Vagina (tissue), 2 donors: ENCODE measurements around the gene PPFIA1. TPM values are rescaled to one million over a fixed set of nuclear protein-coding genes. Genes with fewer than 3 reads are reported as not detected.
"Not testable (repeated sequence)": the region's sequence is repeated elsewhere in the genome, so short reads cannot be mapped to it uniquely, and the experiment has no call there.

ENCODE experiments used
- DNase-seq, 2 donors: peaks; one replicate each; pipeline ENCODE4 v3.0.0-alpha.2; 2017; ENCODE audit errors: extremely low spot score in 2 of 2
- H3K27ac ChIP-seq: fragments of 200-600 bp; sonication (generic); one replicate; pipeline ENCODE4 v1.5.1; 2019
- H3K27me3 ChIP-seq: fragments of 200-600 bp; sonication (generic); one replicate; pipeline ENCODE4 v1.5.1; 2019
- H3K36me3 ChIP-seq, 2 donors: fragments of 200-600 bp; sonication (generic); one replicate each; pipeline ENCODE4 v1.5.1; 2017 to 2019
- H3K4me1 ChIP-seq: fragments of 200-600 bp; sonication (generic); one replicate; pipeline ENCODE4 v1.5.1; 2019
- H3K4me3 ChIP-seq, 2 donors: fragments of 200-600 bp; sonication (generic); 1 replicate in 1 of 2; 2 replicates in 1 of 2; pipeline ENCODE4 v1.5.1; 2016 to 2019
- H3K9me3 ChIP-seq: fragments of 200-600 bp; sonication (generic); one replicate; pipeline ENCODE4 v1.5.1; 2019
- CTCF ChIP-seq, 3 experiments: fragments of 450-650 bp in 2 of 3; fragments of 200-600 bp in 1 of 3; sonication (generic) in 1 of 3; IDR thresholded peaks; one replicate each; pipeline ENCODE4 v1.5.1; 2017 to 2019; ENCODE audit warnings: antibody characterized with exemption in 3 of 3, mild to moderate bottlenecking in 2 of 3, moderate library complexity in 2 of 3
- POLR2A ChIP-seq, 2 donors: fragments of 450-650 bp; IDR thresholded peaks; one replicate each; pipeline ENCODE4 v1.6.1; 2017; ENCODE audit warnings: antibody characterized with exemption in 2 of 2, mild to moderate bottlenecking in 2 of 2, moderate library complexity in 2 of 2
- POLR2AphosphoS5 ChIP-seq, 2 donors: sonication (generic); formaldehyde crosslinking; IDR thresholded peaks; one replicate each; pipeline ENCODE4 v1.9.0; 2017; ENCODE audit warnings: antibody characterized with exemption in 2 of 2, mild to moderate bottlenecking in 2 of 2, low read depth in 1 of 2; ENCODE audit not compliant: insufficient read depth in 1 of 2
- intact Hi-C: fragments of 100-400 bp; cut with DNase I; formaldehyde crosslinking; loops from one replicate; pipeline ENCODE4 v1.15.1; 2023
- total RNA-seq: library from RNA; depleted of rRNA; stranded (reverse); fragments of >200 nt; gene quantifications from one replicate; pipeline ENCODE4 v1.2.3, GENCODE V29; 2016

The PPFIA1 gene
- total RNA-seq, 1 donor from 2014 or later = 54.3 TPM

GRCh38 chr11:70288721-70289120, 18.2 kb downstream of the PPFIA1 start:
- no peaks in the 10 kb centered on the region for H3K9me3 ChIP-seq
- no peak for DNase-seq
- H3K27me3 ChIP-seq = no peaks in the 10 kb centered on the region
- no peak overlapping the region for H3K27ac ChIP-seq
- no peak overlapping the region for H3K4me3 ChIP-seq
- no peak for TF ChIP-seq POLR2A (IDR thresholded peaks at IDR 0.05)
- no peak for TF ChIP-seq CTCF (IDR thresholded peaks at IDR 0.05)
- no peak for TF ChIP-seq POLR2AphosphoS5 (IDR thresholded peaks at IDR 0.05; ENCODE audit: insufficient read depth in 1 of 2, low read depth in 1 of 2)
- intact Hi-C loops = no loop called here
- H3K36me3 ChIP-seq = peaks cover 0 to 15% of the 10 kb centered on the region in 2 donors
- H3K4me1 ChIP-seq = peaks cover 10% of the 10 kb centered on the region

GRCh38 chr11:70289582-70289981, 19.1 kb downstream of the PPFIA1 start:
- intact Hi-C loops = no loop called here
- DNase-seq = no peak
- peaks cover 10% of the 10 kb centered on the region for H3K4me1 ChIP-seq
- TF ChIP-seq POLR2AphosphoS5 (IDR thresholded peaks at IDR 0.05; ENCODE audit: insufficient read depth in 1 of 2, low read depth in 1 of 2) (no peak), CTCF (IDR thresholded peaks at IDR 0.05) (no peak), POLR2A (IDR thresholded peaks at IDR 0.05) (no peak)
- no peak overlapping the region for H3K4me3 ChIP-seq
- H3K27me3 ChIP-seq = no peaks in the 10 kb centered on the region
- peaks cover 0 to 7% of the 10 kb centered on the region in 2 donors for H3K36me3 ChIP-seq
- H3K9me3 ChIP-seq = no peaks in the 10 kb centered on the region
- H3K27ac ChIP-seq = no peak overlapping the region

DNA sequence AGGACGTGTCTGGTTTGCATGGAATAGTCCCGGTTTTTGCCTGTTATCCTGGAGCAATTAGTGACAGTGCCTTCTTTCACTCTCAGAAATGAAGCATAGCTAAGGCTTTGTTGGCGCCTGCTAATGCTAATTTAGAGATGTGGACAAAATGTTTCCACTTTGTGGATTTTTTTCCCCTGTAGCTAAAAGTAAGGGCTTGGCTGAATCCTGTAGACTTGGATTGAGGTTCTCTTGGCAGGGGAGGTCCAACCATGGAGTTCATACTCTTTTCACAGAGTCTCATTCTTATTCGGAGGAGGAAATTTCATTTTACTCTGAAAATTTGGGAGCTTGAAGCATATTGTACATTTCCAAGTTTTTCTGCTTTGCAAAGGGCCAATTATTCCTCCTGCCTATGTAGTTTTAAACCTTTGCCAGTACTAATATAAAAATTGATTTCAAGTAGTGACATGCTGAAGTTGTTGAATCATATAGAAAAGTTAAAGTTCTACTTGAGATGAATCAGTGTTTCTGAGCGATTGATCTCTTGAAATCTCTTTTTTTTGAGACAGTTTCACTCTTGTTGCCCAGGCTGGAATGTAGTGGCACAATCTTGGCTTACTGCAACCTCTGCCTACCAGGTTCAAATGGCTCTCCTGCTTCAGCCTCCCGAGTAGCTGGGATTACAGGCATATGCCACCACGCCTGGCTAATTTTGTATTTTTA, 20.0 kb downstream of the PPFIA1 start:
- Histone ChIP-seq H3K36me3 (no peaks in the 10 kb centered on the region), H3K27ac (no peak overlapping the region), H3K27me3 (no peaks in the 10 kb centered on the region), H3K4me1 (peaks cover 10% of the 10 kb centered on the region), H3K4me3 (no peak overlapping the region), H3K9me3 (no peaks in the 10 kb centered on the region)
- intact Hi-C loops = no loop called here
- TF ChIP-seq CTCF (IDR thresholded peaks at IDR 0.05) = no peak
- no peak for TF ChIP-seq POLR2A (IDR thresholded peaks at IDR 0.05)
- TF ChIP-seq POLR2AphosphoS5 (IDR thresholded peaks at IDR 0.05; ENCODE audit: insufficient read depth in 1 of 2, low read depth in 1 of 2) = no peak
- DNase-seq = no peak

GRCh38 chr11:70292166-70292565, 21.7 kb downstream of the PPFIA1 start:
- TF ChIP-seq POLR2A (IDR thresholded peaks at IDR 0.05) (no peak), POLR2AphosphoS5 (IDR thresholded peaks at IDR 0.05; ENCODE audit: insufficient read depth in 1 of 2, low read depth in 1 of 2) (no peak), CTCF (IDR thresholded peaks at IDR 0.05) (no peak)
- intact Hi-C loops = no loop called here
- Histone ChIP-seq H3K27ac (no peak overlapping the region), H3K4me1 (peaks cover 10% of the 10 kb centered on the region), H3K27me3 (no peaks in the 10 kb centered on the region), H3K4me3 (no peak overlapping the region), H3K36me3 (no peaks in the 10 kb centered on the region), H3K9me3 (no peaks in the 10 kb centered on the region)
- no peak for DNase-seq

GRCh38 chr11:70292863-70293262, 22.4 kb downstream of the PPFIA1 start:
- TF ChIP-seq POLR2A (IDR thresholded peaks at IDR 0.05) (no peak), POLR2AphosphoS5 (IDR thresholded peaks at IDR 0.05; ENCODE audit: insufficient read depth in 1 of 2, low read depth in 1 of 2) (no peak), CTCF (IDR thresholded peaks at IDR 0.05) (no peak)
- Histone ChIP-seq H3K27ac (no peak overlapping the region), H3K4me1 (peaks cover 10% of the 10 kb centered on the region), H3K36me3 (no peaks in the 10 kb centered on the region), H3K9me3 (no peaks in the 10 kb centered on the region), H3K27me3 (no peaks in the 10 kb centered on the region), H3K4me3 (no peak overlapping the region)
- intact Hi-C loops = no loop called here
- no peak for DNase-seq

- H3K27ac ChIP-seq, H3K9me3 ChIP-seq, H3K36me3 ChIP-seq, H3K4me1 ChIP-seq, H3K4me3 ChIP-seq, H3K27me3 ChIP-seq, DNase-seq, intact Hi-C loops: not testable (repeated sequence)
These were observed 24.7 kb downstream of the PPFIA1 start for GRCh38 chr11:70295166-70295565.
